NB4 (cell line): Measurements from ENCODE around the gene IHH.

Source experiments
- DNase-seq: peaks from one replicate; pipeline ENCODE4 v3.0.0; 2010; ENCODE audit warnings: low read depth
- H3K4me3 ChIP-seq: one replicate; pipeline ENCODE4 v1.5.1; 2011; ENCODE audit warnings: mild to moderate bottlenecking, low read depth, low read length, moderate library complexity
- MYC ChIP-seq: IDR thresholded peaks from 2 replicates; pipeline ENCODE4 v1.6.1; 2011; ENCODE audit warnings: low read depth, low read length
- POLR2A ChIP-seq: IDR thresholded peaks from 2 replicates; pipeline ENCODE4 v1.6.1; 2011; ENCODE audit warnings: mild to moderate bottlenecking; ENCODE audit not compliant: insufficient read length; ENCODE audit errors: extremely low read depth
- TF ChIP-seq, protein P1 (sequence below): IDR thresholded peaks from one replicate; pipeline ENCODE4 v1.5.1; 2012; ENCODE audit warnings: low read depth, low read length
- TF ChIP-seq, protein P2 (sequence below): IDR thresholded peaks from 2 replicates; pipeline ENCODE4 v1.6.1; 2011; ENCODE audit warnings: low read depth, low read length

Gene IHH

DNA sequence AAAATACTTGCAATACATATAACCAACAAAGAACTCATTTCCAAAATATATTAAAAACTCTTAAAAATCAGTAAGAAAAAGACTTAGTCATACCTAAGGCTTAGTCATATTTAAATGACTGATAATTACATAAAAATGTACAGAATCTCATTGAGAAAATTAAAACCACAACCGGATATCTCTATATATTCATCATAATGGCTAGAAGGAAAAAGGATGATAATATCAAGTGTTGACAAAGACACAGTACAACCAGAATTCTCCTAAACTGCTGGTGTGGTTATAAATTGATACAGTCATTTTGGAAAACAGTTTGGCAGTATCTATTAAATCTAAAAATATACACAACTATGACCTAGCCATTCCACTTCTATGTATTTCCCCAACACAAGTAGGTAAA, 27.1 kb upstream of the IHH start:
- no peak overlapping the region for H3K4me3 ChIP-seq
- no peak for DNase-seq
- TF ChIP-seq, protein P1, sequence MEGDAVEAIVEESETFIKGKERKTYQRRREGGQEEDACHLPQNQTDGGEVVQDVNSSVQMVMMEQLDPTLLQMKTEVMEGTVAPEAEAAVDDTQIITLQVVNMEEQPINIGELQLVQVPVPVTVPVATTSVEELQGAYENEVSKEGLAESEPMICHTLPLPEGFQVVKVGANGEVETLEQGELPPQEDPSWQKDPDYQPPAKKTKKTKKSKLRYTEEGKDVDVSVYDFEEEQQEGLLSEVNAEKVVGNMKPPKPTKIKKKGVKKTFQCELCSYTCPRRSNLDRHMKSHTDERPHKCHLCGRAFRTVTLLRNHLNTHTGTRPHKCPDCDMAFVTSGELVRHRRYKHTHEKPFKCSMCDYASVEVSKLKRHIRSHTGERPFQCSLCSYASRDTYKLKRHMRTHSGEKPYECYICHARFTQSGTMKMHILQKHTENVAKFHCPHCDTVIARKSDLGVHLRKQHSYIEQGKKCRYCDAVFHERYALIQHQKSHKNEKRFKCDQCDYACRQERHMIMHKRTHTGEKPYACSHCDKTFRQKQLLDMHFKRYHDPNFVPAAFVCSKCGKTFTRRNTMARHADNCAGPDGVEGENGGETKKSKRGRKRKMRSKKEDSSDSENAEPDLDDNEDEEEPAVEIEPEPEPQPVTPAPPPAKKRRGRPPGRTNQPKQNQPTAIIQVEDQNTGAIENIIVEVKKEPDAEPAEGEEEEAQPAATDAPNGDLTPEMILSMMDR = no peak

GRCh38 chr2:219087361-219087760, 26.6 kb upstream of the IHH start:
- no peak for DNase-seq
- H3K4me3 ChIP-seq = no peak overlapping the region
- no peak for TF ChIP-seq POLR2A
- no peak for TF ChIP-seq MYC
- TF ChIP-seq, protein P1 = no peak
- TF ChIP-seq, protein P2, sequence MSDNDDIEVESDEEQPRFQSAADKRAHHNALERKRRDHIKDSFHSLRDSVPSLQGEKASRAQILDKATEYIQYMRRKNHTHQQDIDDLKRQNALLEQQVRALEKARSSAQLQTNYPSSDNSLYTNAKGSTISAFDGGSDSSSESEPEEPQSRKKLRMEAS = no peak

GRCh38 chr2:219086196-219086595, 25.5 kb upstream of the IHH start:
- DNase-seq = peak; percentile 33

GRCh38 chr2:219084791-219085190, 24.1 kb upstream of the IHH start:
- no peak overlapping the region for H3K4me3 ChIP-seq
- no peak for DNase-seq
- TF ChIP-seq MYC (no peak), POLR2A (no peak)
- TF ChIP-seq, protein P2 = no peak
- TF ChIP-seq, protein P1 = no peak

More at GRCh38 chr2:219086196-219086595, 25.5 kb upstream of the IHH start:
- TF ChIP-seq, protein P2 = no peak
- TF ChIP-seq MYC = no peak
- no peak for TF ChIP-seq POLR2A
- TF ChIP-seq, protein P1 = no peak
- no peak overlapping the region for H3K4me3 ChIP-seq

GRCh38 chr2:219082332-219082958, 21.7 kb upstream of the IHH start:
- DNase-seq = no peak
- TF ChIP-seq MYC = no peak
- TF ChIP-seq POLR2A = no peak
- TF ChIP-seq, protein P2 = no peak
- TF ChIP-seq, protein P1 = no peak
- H3K4me3 ChIP-seq = no peak overlapping the region
